Endothelial cell of umbilical vein (primary cell): ENCODE data around the gene SRGAP1. TPM values are rescaled to one million over a fixed set of nuclear protein-coding genes. Genes with fewer than 3 reads are reported as not detected.

Source experiments
- BruUV-seq: library from RNA; stranded (reverse); fragments of 400-500 nt; replicated peaks from 2 replicates; lab custom pipeline; 2021; lab: Mats Ljungman, UMichigan
- CTCF ChIA-PET: fragments of 300-600, 350-600 bp; sonication (Branson Sonifier 250); formaldehyde crosslinking; loops from one replicate; lab custom pipeline; 2021; ENCODE audit warnings: antibody characterized with exemption, inconsistent platforms; lab: Charles Lee
- POLR2A ChIA-PET: fragments of 300-600, 350-600 bp; sonication (Branson Sonifier 250); formaldehyde crosslinking; loops from one replicate; lab custom pipeline; 2021; ENCODE audit warnings: antibody characterized with exemption, inconsistent platforms; lab: Charles Lee
- DNase-seq: peaks from one replicate; pipeline ENCODE4 v3.0.0-alpha.2; 2011; ENCODE audit warnings: low read depth, low spot score
- FAIRE-seq: peaks from 2 replicates; lab custom pipeline; 2011; peaks lifted over from hg19 to GRCh38; lab: Jason Lieb, UNC
- H2AFZ ChIP-seq: 2 replicates; pipeline ENCODE4 v1.6.0; 2012; ENCODE audit warnings: low read depth, low read length, control low read depth, inconsistent platforms
- H3K27ac ChIP-seq: 2 replicates; pipeline ENCODE4 v1.5.1; 2011; ENCODE audit warnings: low read depth, mild to moderate bottlenecking, control low read depth, low read length, moderate library complexity; ENCODE audit not compliant: insufficient read depth
- H3K27me3 ChIP-seq, 2 experiments: 2 replicates each; pipeline versions ENCODE4 v1.6.0 to v1.6.1; 2011; ENCODE audit warnings: low read length in 2 of 2, mixed read lengths in 1 of 2; ENCODE audit not compliant: control insufficient read depth in 2 of 2, insufficient read depth in 2 of 2
- H3K36me3 ChIP-seq, 2 experiments: 2 replicates in 1 of 2; 3 replicates in 1 of 2; pipeline ENCODE4 v1.5.1; 2011; ENCODE audit warnings: low read length in 2 of 2, mild to moderate bottlenecking in 1 of 2, moderate library complexity in 1 of 2; ENCODE audit not compliant: control insufficient read depth in 2 of 2, insufficient read depth in 2 of 2; ENCODE audit errors: extremely low read depth in 1 of 2
- H3K4me1 ChIP-seq: 3 replicates; pipeline ENCODE4 v1.5.1; 2011; ENCODE audit warnings: mild to moderate bottlenecking, low read length; ENCODE audit not compliant: control insufficient read depth, insufficient read depth; ENCODE audit errors: extremely low read depth
- H3K4me2 ChIP-seq: 2 replicates; pipeline ENCODE4 v1.6.1; 2011; ENCODE audit warnings: low read length, control low read depth, mixed read lengths; ENCODE audit not compliant: insufficient read depth
- H3K4me3 ChIP-seq, 3 experiments: fragments of 200-600 bp in 1 of 3; sonication (generic), shearing (Covaris generic) in 1 of 3; replicated peaks in 1 of 3; 2 replicates each; pipeline ENCODE4 v1.5.1; 2011 to 2016; ENCODE audit warnings: control low read depth in 3 of 3, low read length in 3 of 3, mild to moderate bottlenecking in 2 of 3, inconsistent platforms in 1 of 3, low read depth in 1 of 3, moderate library complexity in 1 of 3; ENCODE audit not compliant: insufficient read depth in 1 of 3
- H3K79me2 ChIP-seq: 2 replicates; pipeline ENCODE4 v1.6.0; 2012; ENCODE audit warnings: low read length, inconsistent platforms; ENCODE audit not compliant: control insufficient read depth, insufficient read depth
- H3K9ac ChIP-seq: replicated peaks from 2 replicates; pipeline ENCODE3; 2011; ENCODE audit warnings: low read length, control low read depth; ENCODE audit not compliant: insufficient read depth; ENCODE audit errors: extremely low read depth
- H3K9me1 ChIP-seq: replicated peaks from 3 replicates; pipeline ENCODE4 v1.6.0; 2011; ENCODE audit warnings: mild to moderate bottlenecking, low read length; ENCODE audit not compliant: control insufficient read depth, insufficient read depth; ENCODE audit errors: extremely low read depth
- H3K9me3 ChIP-seq: replicated peaks from 2 replicates; pipeline ENCODE4 v1.5.1; 2012; ENCODE audit warnings: low read length, inconsistent platforms; ENCODE audit not compliant: control insufficient read depth, insufficient read depth
- H4K20me1 ChIP-seq: replicated peaks from 2 replicates; pipeline ENCODE3; 2011; ENCODE audit warnings: mild to moderate bottlenecking, low read length; ENCODE audit not compliant: control insufficient read depth, insufficient read depth; ENCODE audit errors: extremely low read depth
- CTCF ChIP-seq, 2 donors: IDR thresholded peaks; 1 replicate in 1 of 2; 2 replicates in 1 of 2; pipeline ENCODE4 v1.5.1; 2011; ENCODE audit warnings: low read length in 2 of 2, mild to moderate bottlenecking in 2 of 2, moderate library complexity in 2 of 2, control low read depth in 1 of 2, inconsistent platforms in 1 of 2, low read depth in 1 of 2; ENCODE audit not compliant: insufficient read depth in 1 of 2; ENCODE audit errors: extremely low read depth in 1 of 2
- EZH2 ChIP-seq: IDR thresholded peaks from 2 replicates; pipeline ENCODE4 v1.6.1; 2012; ENCODE audit warnings: borderline replicate concordance, low read depth, mild to moderate bottlenecking, moderate library complexity, low read length, inconsistent platforms; ENCODE audit not compliant: severe bottlenecking
- FOS ChIP-seq: IDR thresholded peaks from 2 replicates; pipeline ENCODE4 v1.6.1; 2011; ENCODE audit warnings: mild to moderate bottlenecking, low read length, moderate library complexity, borderline replicate concordance; ENCODE audit not compliant: insufficient read depth
- GATA2 ChIP-seq: IDR thresholded peaks from 2 replicates; pipeline ENCODE4 v1.7.0; 2011; ENCODE audit warnings: low read depth, mild to moderate bottlenecking, moderate library complexity, mixed read lengths, low read length; ENCODE audit not compliant: insufficient read length, insufficient read depth
- JUN ChIP-seq: IDR thresholded peaks from 2 replicates; pipeline ENCODE4 v1.6.1; 2011; ENCODE audit warnings: borderline replicate concordance, low read depth; ENCODE audit not compliant: insufficient read length, insufficient read depth
- MAX ChIP-seq: IDR thresholded peaks from 2 replicates; pipeline ENCODE4 v1.6.1; 2011; ENCODE audit not compliant: insufficient read depth, insufficient read length
- POLR2A ChIP-seq: IDR thresholded peaks from 2 replicates; pipeline ENCODE4 v1.6.1; 2012; ENCODE audit warnings: low read depth, mild to moderate bottlenecking, control low read depth, low read length
- POLR2AphosphoS5 ChIP-seq: IDR thresholded peaks from 2 replicates; pipeline ENCODE4 v1.6.1; 2012; ENCODE audit warnings: low read depth, mild to moderate bottlenecking, control low read depth, low read length, moderate library complexity; ENCODE audit not compliant: insufficient read depth
- dilution Hi-C: fragments of 300-500 bp; cut with MboI; formaldehyde crosslinking; loops from one replicate; pipeline ENCODE4 v1.15.0; 2019; ENCODE audit warnings: low sequenced_read_pairs; ENCODE audit not compliant: extremely low pct_ligation_motif_present
- intact Hi-C: fragments of 100-400 bp; cut with micrococcal nuclease; formaldehyde crosslinking; loops from one replicate; pipeline ENCODE4 v1.10.0; 2022
- polyA plus RNA-seq, 4 experiments: library from polyadenylated mRNA; depleted of rRNA in 3 of 4; stranded (reverse) in 3 of 4; unstranded in 1 of 4; fragments of >200 nt; gene quantifications; 2 replicates each; pipeline versions ENCODE4 v1.2.1 to v1.2.3, GENCODE V29; 2011 to 2012; ENCODE audit warnings: missing spikeins in 1 of 4
- total RNA-seq: library from RNA; stranded (reverse); gene quantifications from 2 replicates; pipeline ENCODE4 v1.2.3, GENCODE V29; 2021

The SRGAP1 gene
- total and polyA plus RNA-seq, 2 donors (not counting 3 experiments of a cell fraction or from before 2014, with no cell fraction given), result 4.9 to 16.3 TPM

GRCh38 chr12:64091186-64091585 is 246.7 kb downstream of the SRGAP1 start:
- ChIA-PET POLR2A (no interaction called here), CTCF (no interaction called here)
- no peak for TF ChIP-seq GATA2
- no peak for TF ChIP-seq JUN
- no peak for TF ChIP-seq POLR2AphosphoS5
- no peak for TF ChIP-seq POLR2A
- TF ChIP-seq CTCF (IDR thresholded peaks at IDR 0.05; ENCODE audit: extremely low read depth in 1 of 2, insufficient read depth in 1 of 2, low read depth in 1 of 2, low read length in 2 of 2), result no peak
- no peak for TF ChIP-seq EZH2
- TF ChIP-seq MAX, result no peak
- TF ChIP-seq FOS, result no peak
- H3K27me3 ChIP-seq, result no peaks in the 10 kb centered on the region
- no peak overlapping the region for H2AFZ ChIP-seq
- H3K4me1 ChIP-seq, result peaks cover 18% of the 10 kb centered on the region
- dilution Hi-C loops, result no loop called here
- no peaks in the 10 kb centered on the region for H4K20me1 ChIP-seq
- FAIRE-seq (no peak), DNase-seq (no peak)
- H3K4me3 ChIP-seq, result no peak overlapping the region
- H3K4me2 ChIP-seq, result no peak overlapping the region
- no peaks in the 10 kb centered on the region for H3K9me1 ChIP-seq
- H3K36me3 ChIP-seq, result no peaks in the 10 kb centered on the region
- no peaks in the 10 kb centered on the region for H3K79me2 ChIP-seq
- intact Hi-C loops, result no loop called here
- H3K9ac ChIP-seq, result no peak overlapping the region
- no peak overlapping the region for H3K27ac ChIP-seq
- H3K9me3 ChIP-seq, result no peaks in the 10 kb centered on the region
- no TSS peak for BruUV-seq
